Panc1 (cell line): ENCODE measurements around the gene PRORP. TPM values are rescaled to one million over a fixed set of nuclear protein-coding genes. Genes with fewer than 3 reads are reported as not detected.

Experiments used
- ATAC-seq: fragments of 200-7000 bp; cut with Tn5 transposase; 2 replicates; pipeline ENCODE4 v1.9.1; 2020; ENCODE audit warnings: mild to moderate bottlenecking, moderate library complexity
- BruUV-seq: library from RNA; stranded (reverse); fragments of 400-500 nt; replicated peaks from 2 replicates; lab custom pipeline; 2021; lab: Mats Ljungman, UMichigan
- CTCF ChIA-PET: fragments of 300-600 bp; sonication (Branson Sonifier 250); formaldehyde crosslinking; loops from one replicate; lab custom pipeline; 2022; ENCODE audit warnings: antibody characterized with exemption; lab: Charles Lee
- POLR2A ChIA-PET: fragments of 300-600 bp; sonication (Branson Sonifier 250); formaldehyde crosslinking; loops from one replicate; lab custom pipeline; 2022; ENCODE audit warnings: antibody characterized with exemption; lab: Charles Lee
- DNase-seq: peaks from one replicate; pipeline ENCODE4 v3.0.0-alpha.2; 2010; ENCODE audit warnings: low read depth, low spot score
- H3K27ac ChIP-seq: 2 replicates; pipeline ENCODE4 v1.5.1; 2011; ENCODE audit warnings: mild to moderate bottlenecking, low read length, inconsistent platforms
- H3K27me3 ChIP-seq: fragments of 200-500 bp; sonication (Bioruptor generic); 2 replicates; pipeline ENCODE4 v1.6.0; 2014; ENCODE audit warnings: low read length, inconsistent platforms; ENCODE audit not compliant: control insufficient read depth, insufficient read depth
- H3K36me3 ChIP-seq: fragments of 200-500 bp; sonication (Bioruptor generic); 2 replicates; pipeline ENCODE4 v1.5.1; 2014; ENCODE audit warnings: inconsistent platforms, mild to moderate bottlenecking, low read length, moderate library complexity; ENCODE audit not compliant: control insufficient read depth, insufficient read depth
- H3K4me1 ChIP-seq: 2 replicates; pipeline ENCODE4 v1.5.1; 2011; ENCODE audit warnings: inconsistent platforms, mild to moderate bottlenecking, low read length, moderate library complexity; ENCODE audit not compliant: control insufficient read depth, insufficient read depth
- H3K4me3 ChIP-seq, 2 experiments: 2 replicates each; pipeline ENCODE4 v1.5.1; 2011 to 2012; ENCODE audit warnings: low read depth in 2 of 2, low read length in 2 of 2, mild to moderate bottlenecking in 2 of 2, inconsistent platforms in 1 of 2, moderate library complexity in 1 of 2
- H3K9me3 ChIP-seq: fragments of 200-500 bp; sonication (Bioruptor generic); 2 replicates; pipeline ENCODE4 v1.5.1; 2014; ENCODE audit warnings: low read depth, mild to moderate bottlenecking, inconsistent platforms, low read length, moderate library complexity; ENCODE audit not compliant: control insufficient read depth, insufficient read depth
- POLR2AphosphoS5 ChIP-seq: IDR thresholded peaks from 2 replicates; pipeline ENCODE4 v1.6.1; 2012; ENCODE audit warnings: mild to moderate bottlenecking, low read depth, low read length, moderate library complexity
- SIN3A ChIP-seq: IDR thresholded peaks from 2 replicates; pipeline ENCODE4 v1.6.1; 2012; ENCODE audit warnings: low read depth, mild to moderate bottlenecking, low read length, moderate library complexity, borderline replicate concordance; ENCODE audit not compliant: insufficient read depth
- TCF7L2 ChIP-seq: IDR thresholded peaks from 2 replicates; pipeline ENCODE4 v1.6.1; 2011; ENCODE audit warnings: mild to moderate bottlenecking, low read depth, low read length, inconsistent platforms
- in situ Hi-C: cut with HindIII; loops from 2 replicates; pipeline ENCODE4 v1.10.0; 2016; ENCODE audit warnings: low sequenced_read_pairs, low pct_unique_long_range_greater_than_20kb
- intact Hi-C: fragments of 100-400 bp; cut with micrococcal nuclease; formaldehyde crosslinking; loops from one replicate; pipeline ENCODE4 v1.10.0; 2022; ENCODE audit not compliant: unreplicated experiment
- total RNA-seq: library from RNA; stranded (reverse); gene quantifications from one replicate; pipeline ENCODE4 v1.2.1, GENCODE V29; 2021; ENCODE audit not compliant: unreplicated experiment
- TF ChIP-seq, protein P1 (sequence below): fragments of 450-650 bp; IDR thresholded peaks from 2 replicates; pipeline ENCODE4 v1.5.1; 2017; ENCODE audit warnings: mild to moderate bottlenecking
- TF ChIP-seq, protein P2 (sequence below), 2 experiments: IDR thresholded peaks; 2 replicates each; pipeline ENCODE4 v1.6.1; 2011 to 2012; ENCODE audit warnings: low read depth in 2 of 2, control low read depth in 1 of 2, low read length in 1 of 2, mild to moderate bottlenecking in 1 of 2, moderate library complexity in 1 of 2; ENCODE audit not compliant: insufficient read depth in 1 of 2

Gene PRORP
- total RNA-seq, 1 experiment from 2014 or later, result 28.1 TPM

DNA sequence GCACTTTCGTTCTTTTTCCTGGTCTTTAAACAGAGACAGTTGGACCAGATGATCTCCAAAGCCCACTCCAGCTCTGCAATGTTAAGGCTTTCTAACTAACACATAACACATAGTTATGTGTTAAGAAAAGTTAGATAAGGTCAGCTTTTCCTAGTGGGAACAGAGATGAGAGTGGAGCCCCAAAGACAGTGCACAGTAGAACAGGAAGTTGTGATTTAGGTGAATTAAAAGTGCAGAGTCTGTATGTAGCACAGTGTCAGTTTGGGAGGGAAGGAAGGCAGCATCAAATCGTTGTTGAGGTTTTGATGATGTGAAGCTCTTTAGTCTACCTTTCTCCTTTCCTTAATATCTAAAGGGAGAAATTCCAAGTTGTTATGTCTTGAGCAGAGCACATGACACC lies 31.7 kb downstream of the PRORP start:
- CTCF ChIA-PET, result interaction anchor here (0.6 to 1.0 kb wide), 2 partner anchors 62 to 196 kb away, joined by 3 to 5 read pairs; no protein-coding TSS in a partner anchor
- in situ Hi-C loops, result no loop called here

DNA sequence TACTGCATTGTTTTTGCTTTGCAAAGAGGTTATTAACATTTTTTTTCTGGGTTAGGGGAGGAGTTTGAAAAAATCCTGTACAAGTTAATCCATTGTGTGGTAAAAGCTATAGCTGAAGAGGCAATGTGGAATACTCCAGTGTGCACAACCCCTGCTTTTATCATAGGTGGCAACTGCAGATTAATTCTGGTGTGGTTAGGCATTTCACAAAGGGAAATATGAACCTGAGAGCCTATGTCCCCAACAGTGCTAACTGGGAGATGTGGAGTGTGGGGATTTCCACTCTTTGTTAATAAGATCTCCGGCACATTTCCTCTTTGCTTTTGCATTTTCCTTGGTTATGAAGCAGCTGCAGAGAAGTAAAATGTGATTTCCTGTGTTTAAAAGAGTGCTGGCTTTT lies 33.6 kb downstream of the PRORP start:
- ATAC-seq (peak; percentile 57), DNase-seq (no peak)
- ChIA-PET POLR2A (no interaction called here), CTCF (no interaction called here)
- in situ Hi-C loops, result no loop called here
- no peaks in the 10 kb centered on the region for H3K27me3 ChIP-seq
- H3K4me3 ChIP-seq, result no peak overlapping the region
- TF ChIP-seq TCF7L2, result no peak
- TF ChIP-seq, protein P1, sequence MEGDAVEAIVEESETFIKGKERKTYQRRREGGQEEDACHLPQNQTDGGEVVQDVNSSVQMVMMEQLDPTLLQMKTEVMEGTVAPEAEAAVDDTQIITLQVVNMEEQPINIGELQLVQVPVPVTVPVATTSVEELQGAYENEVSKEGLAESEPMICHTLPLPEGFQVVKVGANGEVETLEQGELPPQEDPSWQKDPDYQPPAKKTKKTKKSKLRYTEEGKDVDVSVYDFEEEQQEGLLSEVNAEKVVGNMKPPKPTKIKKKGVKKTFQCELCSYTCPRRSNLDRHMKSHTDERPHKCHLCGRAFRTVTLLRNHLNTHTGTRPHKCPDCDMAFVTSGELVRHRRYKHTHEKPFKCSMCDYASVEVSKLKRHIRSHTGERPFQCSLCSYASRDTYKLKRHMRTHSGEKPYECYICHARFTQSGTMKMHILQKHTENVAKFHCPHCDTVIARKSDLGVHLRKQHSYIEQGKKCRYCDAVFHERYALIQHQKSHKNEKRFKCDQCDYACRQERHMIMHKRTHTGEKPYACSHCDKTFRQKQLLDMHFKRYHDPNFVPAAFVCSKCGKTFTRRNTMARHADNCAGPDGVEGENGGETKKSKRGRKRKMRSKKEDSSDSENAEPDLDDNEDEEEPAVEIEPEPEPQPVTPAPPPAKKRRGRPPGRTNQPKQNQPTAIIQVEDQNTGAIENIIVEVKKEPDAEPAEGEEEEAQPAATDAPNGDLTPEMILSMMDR, result no peak
- TF ChIP-seq SIN3A, result no peak
- TF ChIP-seq, protein P2, sequence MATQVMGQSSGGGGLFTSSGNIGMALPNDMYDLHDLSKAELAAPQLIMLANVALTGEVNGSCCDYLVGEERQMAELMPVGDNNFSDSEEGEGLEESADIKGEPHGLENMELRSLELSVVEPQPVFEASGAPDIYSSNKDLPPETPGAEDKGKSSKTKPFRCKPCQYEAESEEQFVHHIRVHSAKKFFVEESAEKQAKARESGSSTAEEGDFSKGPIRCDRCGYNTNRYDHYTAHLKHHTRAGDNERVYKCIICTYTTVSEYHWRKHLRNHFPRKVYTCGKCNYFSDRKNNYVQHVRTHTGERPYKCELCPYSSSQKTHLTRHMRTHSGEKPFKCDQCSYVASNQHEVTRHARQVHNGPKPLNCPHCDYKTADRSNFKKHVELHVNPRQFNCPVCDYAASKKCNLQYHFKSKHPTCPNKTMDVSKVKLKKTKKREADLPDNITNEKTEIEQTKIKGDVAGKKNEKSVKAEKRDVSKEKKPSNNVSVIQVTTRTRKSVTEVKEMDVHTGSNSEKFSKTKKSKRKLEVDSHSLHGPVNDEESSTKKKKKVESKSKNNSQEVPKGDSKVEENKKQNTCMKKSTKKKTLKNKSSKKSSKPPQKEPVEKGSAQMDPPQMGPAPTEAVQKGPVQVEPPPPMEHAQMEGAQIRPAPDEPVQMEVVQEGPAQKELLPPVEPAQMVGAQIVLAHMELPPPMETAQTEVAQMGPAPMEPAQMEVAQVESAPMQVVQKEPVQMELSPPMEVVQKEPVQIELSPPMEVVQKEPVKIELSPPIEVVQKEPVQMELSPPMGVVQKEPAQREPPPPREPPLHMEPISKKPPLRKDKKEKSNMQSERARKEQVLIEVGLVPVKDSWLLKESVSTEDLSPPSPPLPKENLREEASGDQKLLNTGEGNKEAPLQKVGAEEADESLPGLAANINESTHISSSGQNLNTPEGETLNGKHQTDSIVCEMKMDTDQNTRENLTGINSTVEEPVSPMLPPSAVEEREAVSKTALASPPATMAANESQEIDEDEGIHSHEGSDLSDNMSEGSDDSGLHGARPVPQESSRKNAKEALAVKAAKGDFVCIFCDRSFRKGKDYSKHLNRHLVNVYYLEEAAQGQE (IDR thresholded peaks at IDR 0.05; ENCODE audit: insufficient read depth in 1 of 2, low read depth in 2 of 2, low read length in 1 of 2), result no peak
- no peak for TF ChIP-seq POLR2AphosphoS5
- peaks cover 48% of the 10 kb centered on the region for H3K4me1 ChIP-seq
- H3K36me3 ChIP-seq, result no peaks in the 10 kb centered on the region
- no peaks in the 10 kb centered on the region for H3K9me3 ChIP-seq
- BruUV-seq, result no TSS peak
- H3K27ac ChIP-seq, result peak overlapping the region; percentile 78
- intact Hi-C loops, result no loop called here

More for the DNA sequence above, 31.7 kb downstream of the PRORP start:
- H3K27me3 ChIP-seq, result no peaks in the 10 kb centered on the region
- peak overlapping the region; percentile 36; the same call in 1 of the 2 replicates for H3K27ac ChIP-seq
- no peak overlapping the region for H3K4me3 ChIP-seq
- H3K36me3 ChIP-seq, result no peaks in the 10 kb centered on the region
- intact Hi-C loops, result no loop called here
- peaks cover 29% of the 10 kb centered on the region for H3K4me1 ChIP-seq
- no TSS peak for BruUV-seq
- TF ChIP-seq, protein P2 (IDR thresholded peaks at IDR 0.05; ENCODE audit: insufficient read depth in 1 of 2, low read depth in 2 of 2, low read length in 1 of 2), result no peak
- TF ChIP-seq POLR2AphosphoS5 (no peak), TCF7L2 (no peak), SIN3A (no peak)
- TF ChIP-seq, protein P1, result no peak
- ATAC-seq (no peak), DNase-seq (no peak)
- POLR2A ChIA-PET, result no interaction called here
- H3K9me3 ChIP-seq, result no peaks in the 10 kb centered on the region
